Spleen (tissue), 11 donors: ENCODE data around the gene HLA-DPA1. TPM values are rescaled to one million over a fixed set of nuclear protein-coding genes. Genes with fewer than 3 reads are reported as not detected.
A peak's percentile ranks its signal among the peaks of the same experiment; 100 is the strongest.

Experiments used
- DNase-seq: peaks from one replicate; pipeline ENCODE4 v3.0.0-alpha.2; 2020
- H3K27ac ChIP-seq, 8 donors: fragments of 200-600 bp; sonication (generic) in 7 of 8; 1 replicate in 4 of 8; 2 replicates in 4 of 8; pipeline versions ENCODE4 v1.5.0 to v1.8.0; 2016 to 2021; ENCODE audit warnings: inconsistent platforms in 4 of 8, mild to moderate bottlenecking in 4 of 8, moderate library complexity in 1 of 8
- H3K27me3 ChIP-seq, 7 donors: fragments of 200-600 bp; sonication (generic) in 6 of 7; replicated peaks in 1 of 7; 1 replicate in 4 of 7; 2 replicates in 3 of 7; pipeline versions ENCODE4 v1.5.0 to v1.8.0; 2016 to 2021; ENCODE audit warnings: inconsistent platforms in 3 of 7, mild to moderate bottlenecking in 1 of 7
- H3K36me3 ChIP-seq, 6 donors: fragments of 200-600 bp; sonication (generic) in 5 of 6; 1 replicate in 4 of 6; 2 replicates in 2 of 6; pipeline versions ENCODE4 v1.5.0 to v1.8.0; 2016 to 2021; ENCODE audit warnings: inconsistent platforms in 2 of 6
- H3K4me1 ChIP-seq, 6 donors: fragments of 200-600 bp; sonication (generic) in 5 of 6; 1 replicate in 3 of 6; 2 replicates in 3 of 6; pipeline versions ENCODE4 v1.5.0 to v1.8.0; 2016 to 2021; ENCODE audit warnings: inconsistent platforms in 3 of 6
- H3K4me3 ChIP-seq, 8 donors: fragments of 200-600 bp; sonication (generic) in 7 of 8; 1 replicate in 4 of 8; 2 replicates in 4 of 8; pipeline versions ENCODE4 v1.5.0 to v1.8.0; 2016 to 2021; ENCODE audit warnings: inconsistent platforms in 4 of 8, mild to moderate bottlenecking in 4 of 8, moderate library complexity in 2 of 8
- H3K9me3 ChIP-seq, 8 donors: fragments of 200-600 bp; sonication (generic) in 7 of 8; 1 replicate in 4 of 8; 2 replicates in 4 of 8; pipeline versions ENCODE4 v1.5.0 to v1.8.0; 2016 to 2021; ENCODE audit warnings: inconsistent platforms in 4 of 8
- POLR2A ChIP-seq, 3 donors: fragments of 450-650 bp; IDR thresholded peaks; one replicate each; pipeline ENCODE4 v1.5.1; 2017; ENCODE audit warnings: antibody characterized with exemption in 3 of 3, mild to moderate bottlenecking in 1 of 3
- POLR2AphosphoS5 ChIP-seq, 3 donors: sonication (generic); formaldehyde crosslinking; IDR thresholded peaks; one replicate each; pipeline ENCODE4 v1.5.1; 2017; ENCODE audit warnings: antibody characterized with exemption in 3 of 3
- WGBS, 5 donors: extraction: QIAGEN DNeasy Blood & Tissue Kit in 3 of 5; methylation state at CpG; one replicate each; pipeline versions ENCODE4 v1.1.5 to v1.1.7; 2013 to 2018; 5-methylcytosine and 5-hydroxymethylcytosine counted together
- intact Hi-C: fragments of 100-400 bp; cut with DNase I; formaldehyde crosslinking; loops from one replicate; pipeline ENCODE4 v1.15.0; 2023; ENCODE audit warnings: low total_unique reads
- polyA plus RNA-seq, 3 donors: library from polyadenylated mRNA; stranded (reverse); fragments of 200-250 nt; gene quantifications; one replicate each; pipeline ENCODE4 v1.2.1, GENCODE V29; 2013
- total RNA-seq, 7 donors: library from RNA; depleted of rRNA in 3 of 7; stranded (reverse); fragments of >200 nt in 3 of 7; fragmentation: NEBNext Ultra II Directional in 4 of 7; extraction: Animal tissue kit (Norgen Biotek cat#: 25700) in 4 of 7; gene quantifications; one replicate each; pipeline versions ENCODE4 v1.1.0 to v1.2.1, GENCODE V29; 2016 to 2021
- TF ChIP-seq, protein P1 (sequence below), 11 experiments: fragments of 200-600 bp in 7 of 11; fragments of 450-650 bp in 4 of 11; sonication (generic) in 4 of 11; IDR thresholded peaks in 8 of 11; conservative IDR thresholded peaks in 3 of 11; 1 replicate in 7 of 11; 2 replicates in 4 of 11; pipeline versions ENCODE4 v1.4.0 to v1.8.0; 2016 to 2021; ENCODE audit warnings: antibody characterized with exemption in 11 of 11, inconsistent platforms in 4 of 11, mild to moderate bottlenecking in 1 of 11
- donor health status: healthy with polysubstance abuse.
- donor health status: DM: no; HTN: no; CAD: no; lungs with moderate emphysema.
- donor health status: DM: no; HTN: no; CAD: no.
- donor health status: Bipolar disorder and iron deficiency.
- donor health status: healthy.
- donor health status: DM: no; HTN: no; CAD: no.
- donor health status: DM: yes; HTN: yes; CAD: no.

HLA-DPA1 gene
- total and polyA plus RNA-seq, 10 donors, result 253 to 621 (median 494) TPM

DNA sequence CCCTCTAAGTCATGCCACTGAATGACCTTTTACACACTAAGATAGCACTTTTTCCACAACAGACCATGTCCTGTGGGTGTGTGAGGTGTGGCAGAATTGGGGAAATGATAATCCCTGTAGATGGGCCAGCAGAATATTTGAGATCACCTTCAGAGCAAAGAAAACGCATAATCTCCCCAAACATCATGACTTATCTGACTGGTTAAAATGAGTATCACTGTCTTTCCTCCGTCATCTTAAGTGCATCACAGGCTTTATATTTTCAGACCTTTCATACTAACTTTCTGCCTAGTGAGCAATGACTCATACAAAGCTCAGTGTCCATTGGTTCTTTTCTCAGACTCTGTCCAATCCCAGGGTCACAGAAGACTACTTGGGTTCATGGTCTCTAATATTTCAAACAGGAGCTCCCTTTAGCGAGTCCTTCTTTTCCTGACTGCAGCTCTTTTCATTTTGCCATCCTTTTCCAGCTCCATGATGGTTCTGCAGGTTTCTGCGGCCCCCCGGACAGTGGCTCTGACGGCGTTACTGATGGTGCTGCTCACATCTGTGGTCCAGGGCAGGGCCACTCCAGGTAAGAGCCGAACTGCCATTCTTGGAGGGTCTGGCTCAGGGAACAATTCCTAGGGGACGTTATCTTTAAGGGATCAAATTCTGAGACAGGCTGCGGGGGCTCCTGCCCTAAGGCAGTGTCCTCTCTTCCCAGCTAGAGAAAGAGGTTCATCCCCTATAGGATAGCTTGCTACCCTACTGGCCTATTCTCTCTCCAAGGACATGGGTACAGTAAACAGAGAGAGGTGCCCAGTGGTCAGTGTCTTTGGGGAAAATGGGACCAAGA, 2.3 kb upstream of the HLA-DPA1 start, which contains the start of gene HLA-DPB1:
Gene HLA-DPB1 (plus strand): TSS at position 423 of the 838 bp plus-strand sequence. CDS start 52 bp downstream, at position 475.
- TF ChIP-seq POLR2A (IDR thresholded peaks at IDR 0.05) (peak; percentile 61 to 96 (median 87)), POLR2AphosphoS5 (IDR thresholded peaks at IDR 0.05) (peak; percentile 43 to 95 (median 87))
- TF ChIP-seq, protein P1, sequence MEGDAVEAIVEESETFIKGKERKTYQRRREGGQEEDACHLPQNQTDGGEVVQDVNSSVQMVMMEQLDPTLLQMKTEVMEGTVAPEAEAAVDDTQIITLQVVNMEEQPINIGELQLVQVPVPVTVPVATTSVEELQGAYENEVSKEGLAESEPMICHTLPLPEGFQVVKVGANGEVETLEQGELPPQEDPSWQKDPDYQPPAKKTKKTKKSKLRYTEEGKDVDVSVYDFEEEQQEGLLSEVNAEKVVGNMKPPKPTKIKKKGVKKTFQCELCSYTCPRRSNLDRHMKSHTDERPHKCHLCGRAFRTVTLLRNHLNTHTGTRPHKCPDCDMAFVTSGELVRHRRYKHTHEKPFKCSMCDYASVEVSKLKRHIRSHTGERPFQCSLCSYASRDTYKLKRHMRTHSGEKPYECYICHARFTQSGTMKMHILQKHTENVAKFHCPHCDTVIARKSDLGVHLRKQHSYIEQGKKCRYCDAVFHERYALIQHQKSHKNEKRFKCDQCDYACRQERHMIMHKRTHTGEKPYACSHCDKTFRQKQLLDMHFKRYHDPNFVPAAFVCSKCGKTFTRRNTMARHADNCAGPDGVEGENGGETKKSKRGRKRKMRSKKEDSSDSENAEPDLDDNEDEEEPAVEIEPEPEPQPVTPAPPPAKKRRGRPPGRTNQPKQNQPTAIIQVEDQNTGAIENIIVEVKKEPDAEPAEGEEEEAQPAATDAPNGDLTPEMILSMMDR (IDR thresholded peaks at IDR 0.05 in 8 of 11, conservative IDR thresholded peaks at IDR 0.05 in 3 of 11), result no peak
- H3K4me1 ChIP-seq, result peaks cover 11 to 95% (median 76%) of the 10 kb centered on the region in 6 donors
- intact Hi-C loops, result no loop called here
- no peaks in the 10 kb centered on the region for H3K27me3 ChIP-seq
- H3K27ac ChIP-seq, result peak within 1 kb of the TSS; percentile 89 to 97 (median 94)
- peaks cover 0 to 31% (median under 1%) of the 10 kb centered on the region in 6 donors for H3K36me3 ChIP-seq
- peak; percentile 78 for DNase-seq
- WGBS, 5 donors, result 11 to 25% (median 17%) methylated on average over 10 of the region's 10 CpGs
- H3K9me3 ChIP-seq, result no peaks in the 10 kb centered on the region
- peak within 1 kb of the TSS; percentile 52 to 78 (median 62) for H3K4me3 ChIP-seq

DNA sequence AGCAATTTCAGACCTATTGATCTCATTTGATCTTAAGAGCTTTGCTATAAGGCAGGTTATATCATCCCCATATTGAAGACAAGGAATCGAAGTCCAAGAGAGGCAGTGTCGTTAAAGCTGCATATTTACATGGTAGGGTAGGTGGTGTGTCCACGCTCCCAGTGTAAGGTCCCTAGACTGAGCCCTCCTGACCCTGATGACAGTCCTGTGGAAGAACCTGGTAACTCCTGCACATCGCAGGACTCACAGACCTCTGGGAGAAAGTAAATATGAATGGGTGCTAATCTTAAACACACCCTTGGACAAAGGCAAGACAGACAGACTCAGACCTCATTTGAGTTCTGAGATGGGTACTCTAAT, 1.7 kb upstream of the HLA-DPA1 start:
- 74 to 81% (median 77%) methylated on average over 4 of the region's 4 CpGs for WGBS, 5 donors
- peak overlapping the region; percentile 89 to 97 (median 94) for H3K27ac ChIP-seq
- TF ChIP-seq POLR2A (IDR thresholded peaks at IDR 0.05), result no peak
- no peaks in the 10 kb centered on the region for H3K27me3 ChIP-seq
- peak overlapping the region in 1 of 8 donors; percentile 78 for H3K4me3 ChIP-seq
- intact Hi-C loops, result no loop called here
- H3K9me3 ChIP-seq, result no peaks in the 10 kb centered on the region
- no peak for DNase-seq
- peaks cover 17 to 95% (median 78%) of the 10 kb centered on the region in 6 donors for H3K4me1 ChIP-seq
- peaks cover 0 to 31% (median 2%) of the 10 kb centered on the region in 6 donors for H3K36me3 ChIP-seq

DNA sequence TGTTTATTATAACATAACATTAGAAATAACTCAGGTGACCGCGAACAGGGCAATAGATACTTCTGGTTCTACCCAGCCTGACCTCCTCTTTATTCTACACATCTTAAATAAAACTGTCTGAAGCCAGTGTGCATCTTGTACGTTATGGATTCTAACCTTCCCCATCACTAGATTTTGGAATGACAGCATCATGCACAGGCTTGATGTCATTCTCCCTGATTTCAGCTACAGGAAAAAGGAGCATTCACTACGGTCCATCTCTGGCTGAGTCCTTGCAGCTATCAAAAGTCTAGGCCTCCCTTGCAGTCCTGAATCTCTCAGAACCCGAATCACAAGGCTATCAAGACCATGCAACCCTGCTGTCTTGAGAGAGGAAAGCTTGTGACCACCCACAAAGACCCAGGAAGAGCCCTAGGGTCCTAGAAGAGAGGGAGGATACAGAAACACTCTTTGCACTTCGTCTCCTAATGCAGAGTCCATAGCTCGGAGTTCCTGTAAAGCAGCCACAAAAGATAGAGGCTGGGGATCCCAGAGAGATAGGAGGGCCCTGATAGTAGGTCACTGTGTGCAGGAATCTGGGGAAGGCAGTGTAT, 845 bp downstream of the HLA-DPA1 start:
- no peak for DNase-seq
- H3K9me3 ChIP-seq, result no peaks in the 10 kb centered on the region
- peak overlapping the region; percentile 27 to 76 (median 54) for H3K4me3 ChIP-seq
- H3K27me3 ChIP-seq, result no peaks in the 10 kb centered on the region
- peaks cover 2 to 43% (median 23%) of the 10 kb centered on the region in 6 donors for H3K36me3 ChIP-seq
- H3K27ac ChIP-seq, result peak overlapping the region; percentile 71 to 97 (median 94)
- WGBS, 5 donors, result 21 to 40% (median 31%) methylated on average over 7 of the region's 7 CpGs
- TF ChIP-seq, protein P1 (IDR thresholded peaks at IDR 0.05 in 8 of 11, conservative IDR thresholded peaks at IDR 0.05 in 3 of 11), result no peak
- TF ChIP-seq POLR2AphosphoS5 (IDR thresholded peaks at IDR 0.05), result no peak
- H3K4me1 ChIP-seq, result peaks cover 17 to 93% (median 68%) of the 10 kb centered on the region in 6 donors
- intact Hi-C loops, result loop anchor here (5.0 kb wide), 1 partner anchor 55 kb away; no protein-coding TSS in a partner anchor

DNA sequence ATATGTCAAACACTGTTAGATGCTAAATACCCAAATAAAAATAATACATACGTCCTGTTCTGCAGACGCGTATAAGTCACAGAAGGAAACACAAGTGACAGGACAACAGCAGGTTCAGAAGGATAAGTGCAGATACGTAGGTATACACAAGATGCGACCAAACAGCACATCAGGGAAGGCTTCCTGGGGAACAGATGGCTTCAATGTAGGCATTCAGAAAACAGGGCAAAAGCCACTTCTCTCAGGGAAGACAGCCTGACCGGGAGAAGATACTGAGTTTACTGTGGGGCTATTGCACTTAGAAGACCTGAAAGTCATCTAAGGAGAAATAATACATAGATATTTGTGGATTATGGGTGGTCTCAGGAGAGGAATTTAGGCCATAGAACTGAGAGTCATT, 1.9 kb downstream of the HLA-DPA1 start:
- 26 to 39% (median 30%) methylated on average over 6 of the region's 6 CpGs for WGBS, 5 donors

More for the DNA sequence above, 1.9 kb downstream of the HLA-DPA1 start:
- H3K27ac ChIP-seq, result peak overlapping the region in 6 of 8 donors; percentile 2 to 97 (median 68)
- intact Hi-C loops, result loop anchor here (5.0 kb wide), 1 partner anchor 54 kb away; no protein-coding TSS in a partner anchor
- peaks cover 2 to 53% (median 32%) of the 10 kb centered on the region in 6 donors for H3K36me3 ChIP-seq
- H3K4me1 ChIP-seq, result peaks cover 17 to 96% (median 64%) of the 10 kb centered on the region in 6 donors
- peak overlapping the region; percentile 27 to 76 (median 54) for H3K4me3 ChIP-seq
- H3K27me3 ChIP-seq, result no peaks in the 10 kb centered on the region
- peaks cover 0 to 3% (median 0%) of the 10 kb centered on the region in 8 donors for H3K9me3 ChIP-seq
- no peak for TF ChIP-seq POLR2AphosphoS5 (IDR thresholded peaks at IDR 0.05)
- TF ChIP-seq, protein P1 (IDR thresholded peaks at IDR 0.05 in 8 of 11, conservative IDR thresholded peaks at IDR 0.05 in 3 of 11), result no peak
- TF ChIP-seq POLR2A (IDR thresholded peaks at IDR 0.05), result no peak
- no peak for DNase-seq
